CD4-positive, alpha-beta T cell (primary cell): ENCODE measurements around the gene ASPHD1. TPM values are rescaled to one million over a fixed set of nuclear protein-coding genes. Genes with fewer than 3 reads are reported as not detected.
A peak's percentile ranks its signal among the peaks of the same experiment; 100 is the strongest.

Experiments
- ATAC-seq: fragments of 200-7000 bp; cut with Tn5 transposase; one replicate; pipeline ENCODE4 v1.10.0; 2022; ENCODE audit warnings: mild to moderate bottlenecking; ENCODE audit not compliant: poor library complexity
- CTCF ChIA-PET: fragments of 350-600 bp; sonication (Branson Sonifier 250); formaldehyde crosslinking; loops from one replicate; lab custom pipeline; 2021; ENCODE audit warnings: antibody characterized with exemption, inconsistent platforms; lab: Charles Lee
- POLR2A ChIA-PET: fragments of 350-600 bp; sonication (Branson Sonifier 250); formaldehyde crosslinking; loops from one replicate; lab custom pipeline; 2021; ENCODE audit warnings: antibody characterized with exemption, inconsistent platforms; lab: Charles Lee
- DNase-seq, 14 experiments: peaks; one replicate each; pipeline ENCODE4 v3.0.0-alpha.2; 2013 to 2020; ENCODE audit warnings: mixed read lengths in 2 of 14
- H3K27ac ChIP-seq, 2 donors: one replicate each; pipeline versions ENCODE4 v1.5.1 to v1.7.0; 2013; ENCODE audit warnings: low read length in 2 of 2, low read depth in 1 of 2, mild to moderate bottlenecking in 1 of 2
- H3K27me3 ChIP-seq, 2 experiments: 1 replicate in 1 of 2; 2 replicates in 1 of 2; pipeline versions ENCODE4 v1.6.1 to v1.7.0; 2013; ENCODE audit warnings: low read length in 2 of 2, control low read depth in 1 of 2, mild to moderate bottlenecking in 1 of 2, moderate library complexity in 1 of 2; ENCODE audit not compliant: insufficient read depth in 2 of 2, control insufficient read depth in 1 of 2
- H3K36me3 ChIP-seq: one replicate; pipeline ENCODE4 v1.6.1; 2013; ENCODE audit warnings: low read length, control low read depth; ENCODE audit not compliant: insufficient read depth
- H3K4me1 ChIP-seq: one replicate; pipeline ENCODE4 v1.6.1; 2013; ENCODE audit warnings: low read length, control low read depth; ENCODE audit not compliant: insufficient read depth
- H3K4me3 ChIP-seq: one replicate; pipeline ENCODE4 v1.5.1; 2013; ENCODE audit warnings: mild to moderate bottlenecking, low read length, moderate library complexity
- H3K9me3 ChIP-seq, 2 experiments: 1 replicate in 1 of 2; 2 replicates in 1 of 2; pipeline versions ENCODE4 v1.6.1 to v1.7.0; 2013; ENCODE audit warnings: low read length in 2 of 2, mild to moderate bottlenecking in 2 of 2, control low read depth in 1 of 2, moderate library complexity in 1 of 2; ENCODE audit not compliant: control insufficient read depth in 1 of 2, insufficient read depth in 1 of 2
- H3K27ac Mint-ChIP-seq: one replicate; pipeline ENCODE4 v1.8.0; 2020; ENCODE audit warnings: mixed read lengths
- H3K27me3 Mint-ChIP-seq: one replicate; pipeline ENCODE4 v1.8.0; 2021; ENCODE audit warnings: mixed read lengths
- H3K36me3 Mint-ChIP-seq: one replicate; pipeline ENCODE4 v1.8.0; 2021; ENCODE audit warnings: low read depth, mixed read lengths
- H3K4me1 Mint-ChIP-seq: one replicate; pipeline ENCODE4 v1.8.0; 2021; ENCODE audit warnings: low read depth, mixed read lengths
- H3K4me3 Mint-ChIP-seq: one replicate; pipeline ENCODE4 v1.8.0; 2020; ENCODE audit warnings: mild to moderate bottlenecking, mixed read lengths
- H3K9me3 Mint-ChIP-seq: one replicate; pipeline ENCODE4 v1.8.0; 2020; ENCODE audit warnings: mixed read lengths
- CTCF ChIP-seq: fragments of 200-600 bp; IDR thresholded peaks from one replicate; pipeline ENCODE4 v1.8.0; 2022; ENCODE audit warnings: antibody characterized with exemption, mild to moderate bottlenecking
- intact Hi-C, 2 experiments: fragments of 100-400 bp; cut with DNase I in 1 of 2; cut with micrococcal nuclease in 1 of 2; formaldehyde crosslinking; loops; one replicate each; pipeline versions ENCODE4 v1.15.1 to v1.9.0; 2023 to 2025; cut with DNase I, micrococcal nuclease
- total RNA-seq, 174 experiments: library from RNA in 2 of 174; stranded (reverse) in 2 of 174; gene quantifications; one replicate each; pipeline ENCODE4 v1.2.3 and lab custom pipeline; 2021 to 2026

The ASPHD1 gene
- total RNA-seq, 2 experiments from 2014 or later: not detected

GRCh38 chr16:29876594-29877249 is 23.6 kb upstream of the ASPHD1 start:
- ATAC-seq: peak; percentile 40

GRCh38 chr16:29877266-29877961 is 22.9 kb upstream of the ASPHD1 start:
- Histone ChIP-seq H3K27ac (no peak overlapping the region), H3K4me1 (peaks cover 20% of the 10 kb centered on the region), H3K9me3 (peaks cover 0 to 10% of the 10 kb centered on the region in 2 experiments), H3K36me3 (no peaks in the 10 kb centered on the region), H3K27me3 (peaks cover 23 to 29% of the 10 kb centered on the region in 2 experiments), H3K4me3 (peak overlapping the region; percentile 45)
- Mint-ChIP-seq H3K4me3 (peak overlapping the region; percentile 89), H3K27ac (no peak overlapping the region), H3K27me3 (peaks cover 29% of the 10 kb centered on the region), H3K9me3 (no peaks in the 10 kb centered on the region), H3K36me3 (no peaks in the 10 kb centered on the region), H3K4me1 (peaks cover 18% of the 10 kb centered on the region)
- no peak for TF ChIP-seq CTCF
- ATAC-seq (peak; percentile 66), DNase-seq (peak in 11 of 14 experiments; percentile 18 to 77 (median 38))
- ChIA-PET CTCF (interaction anchor here (2.3 kb wide), 1 partner anchor 29 kb away, joined by 7 read pairs; no protein-coding TSS in a partner anchor), POLR2A (interaction anchor here (1.3 kb wide), 2 partner anchors 14 to 148 kb away, joined by 3 to 10 read pairs; partner anchors contain the start of gene CDIPT)
- intact Hi-C loops: no loop called here

More at GRCh38 chr16:29876594-29877249, 23.6 kb upstream of the ASPHD1 start:
- H3K4me1 Mint-ChIP-seq: peaks cover 18% of the 10 kb centered on the region
- H3K36me3 Mint-ChIP-seq: no peaks in the 10 kb centered on the region
- ChIA-PET CTCF (interaction anchor here (2.3 kb wide), 1 partner anchor 28 kb away, joined by 7 read pairs; no protein-coding TSS in a partner anchor), POLR2A (interaction anchor here (1.3 kb wide), 2 partner anchors 13 to 147 kb away, joined by 3 to 10 read pairs; partner anchors contain the start of gene CDIPT)
- peak in 12 of 14 experiments; percentile 12 to 59 (median 26) for DNase-seq
- no peaks in the 10 kb centered on the region for H3K36me3 ChIP-seq
- H3K4me3 Mint-ChIP-seq: peak overlapping the region; percentile 89
- H3K9me3 ChIP-seq: peaks cover 0 to 10% of the 10 kb centered on the region in 2 experiments
- no peaks in the 10 kb centered on the region for H3K9me3 Mint-ChIP-seq
- peaks cover 23 to 29% of the 10 kb centered on the region in 2 experiments for H3K27me3 ChIP-seq
- H3K27ac Mint-ChIP-seq: no peak overlapping the region
- H3K27me3 Mint-ChIP-seq: peaks cover 29% of the 10 kb centered on the region
- TF ChIP-seq CTCF: no peak
- no peak overlapping the region for H3K27ac ChIP-seq
- intact Hi-C loops: no loop called here
- H3K4me1 ChIP-seq: peaks cover 20% of the 10 kb centered on the region
- peak overlapping the region; percentile 45 for H3K4me3 ChIP-seq

GRCh38 chr16:29878172-29878571 is 22.1 kb upstream of the ASPHD1 start:
- Histone ChIP-seq H3K36me3 (no peaks in the 10 kb centered on the region), H3K9me3 (peaks cover 0 to 10% of the 10 kb centered on the region in 2 experiments), H3K27ac (no peak overlapping the region), H3K4me3 (no peak overlapping the region), H3K4me1 (peaks cover 20% of the 10 kb centered on the region), H3K27me3 (peaks cover 23 to 29% of the 10 kb centered on the region in 2 experiments)
- H3K4me1 Mint-ChIP-seq: peaks cover 18% of the 10 kb centered on the region
- no peak for ATAC-seq
- no peaks in the 10 kb centered on the region for H3K36me3 Mint-ChIP-seq
- ChIA-PET POLR2A (no interaction called here), CTCF (interaction anchor here (2.3 kb wide), 1 partner anchor 30 kb away, joined by 7 read pairs; no protein-coding TSS in a partner anchor)
- no peak overlapping the region for H3K27ac Mint-ChIP-seq
- intact Hi-C loops: no loop called here
- H3K27me3 Mint-ChIP-seq: peaks cover 35% of the 10 kb centered on the region
- DNase-seq: no peak
- no peak for TF ChIP-seq CTCF
- H3K4me3 Mint-ChIP-seq: no peak overlapping the region
- no peaks in the 10 kb centered on the region for H3K9me3 Mint-ChIP-seq
